ENCODE data around the gene TMEM239.
"Not testable (repeated sequence)": the region's sequence is repeated elsewhere in the genome, so short reads cannot be mapped to it uniquely, and the experiment has no call there.

TMEM239 gene

GRCh38 chr20:2816030-2816582, at the start of gene TMEM239:
TMEM239 (plus strand) TSS chr20:2816364; CDS start chr20:2816555, 191 bp downstream.
- Mint-ChIP-seq H3K27ac (peak within 1 kb of the TSS; percentile 41), H3K4me3 (no peak within 1 kb of the TSS), H3K4me1 (peaks cover 8% of the 10 kb centered on the region), H3K9me3 (peaks cover 9% of the 10 kb centered on the region), H3K36me3 (no peaks in the 10 kb centered on the region), H3K27me3 (peaks cover 20% of the 10 kb centered on the region)

GRCh38 chr20:2767768-2768631, 48.2 kb upstream of the TMEM239 start:
- Mint-ChIP-seq H3K27ac (no peak overlapping the region), H3K27me3 (peaks cover 2% of the 10 kb centered on the region), H3K4me3 (no peak overlapping the region)

DNA sequence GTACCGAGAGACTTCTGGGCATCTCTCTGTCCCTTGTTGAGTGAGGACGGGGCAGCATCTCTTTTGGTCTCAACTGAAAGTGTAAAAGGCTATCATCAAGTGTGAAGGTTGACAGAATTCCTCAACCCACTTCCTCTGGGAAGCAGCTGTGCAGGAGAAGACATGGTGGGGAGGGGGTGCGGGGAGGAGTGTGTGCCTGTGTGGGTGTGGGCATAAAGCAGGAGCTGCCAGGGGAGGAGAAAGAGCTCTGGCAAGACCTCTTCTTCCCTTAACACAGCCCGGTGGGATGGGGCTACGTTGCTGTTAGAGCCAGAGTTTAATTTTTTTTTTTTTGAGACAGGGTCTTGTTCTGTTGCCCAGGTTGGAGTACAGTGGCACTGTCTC, 47.5 kb upstream of the TMEM239 start:
- H3K9me3 Mint-ChIP-seq: no peaks in the 10 kb centered on the region
- H3K4me1 Mint-ChIP-seq: peaks cover 6% of the 10 kb centered on the region
- H3K4me3 Mint-ChIP-seq: no peak overlapping the region
- H3K27me3 Mint-ChIP-seq: peaks cover 2% of the 10 kb centered on the region
- no peaks in the 10 kb centered on the region for H3K36me3 Mint-ChIP-seq
- H3K27ac Mint-ChIP-seq: no peak overlapping the region

More at GRCh38 chr20:2767768-2768631, 48.2 kb upstream of the TMEM239 start:
- no peaks in the 10 kb centered on the region for H3K9me3 Mint-ChIP-seq
- no peaks in the 10 kb centered on the region for H3K36me3 Mint-ChIP-seq
- peaks cover 6% of the 10 kb centered on the region for H3K4me1 Mint-ChIP-seq

DNA sequence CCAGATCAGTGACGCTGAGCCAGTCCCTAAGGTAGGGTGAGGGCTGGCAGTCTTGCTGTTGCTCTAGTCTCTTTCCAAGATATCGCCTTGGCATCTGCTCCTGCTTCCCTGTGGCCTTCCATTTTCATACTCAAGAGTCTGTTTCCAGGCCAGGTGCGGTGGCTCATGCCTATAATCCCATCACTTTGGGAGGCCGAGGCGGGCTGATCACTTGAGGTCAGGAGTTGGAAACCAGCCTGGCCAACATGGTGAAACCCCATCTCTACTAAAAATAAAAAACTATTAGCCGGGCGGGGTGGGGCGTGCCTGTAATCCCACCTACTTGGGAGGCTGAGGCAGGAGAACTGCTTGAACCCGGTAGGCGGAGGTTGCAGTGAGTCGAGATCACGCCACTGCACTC, 46.1 kb upstream of the TMEM239 start:
- not testable (repeated sequence) for H3K36me3 Mint-ChIP-seq, H3K4me3 Mint-ChIP-seq, H3K27ac Mint-ChIP-seq, H3K4me1 Mint-ChIP-seq, H3K9me3 Mint-ChIP-seq, H3K27me3 Mint-ChIP-seq

DNA sequence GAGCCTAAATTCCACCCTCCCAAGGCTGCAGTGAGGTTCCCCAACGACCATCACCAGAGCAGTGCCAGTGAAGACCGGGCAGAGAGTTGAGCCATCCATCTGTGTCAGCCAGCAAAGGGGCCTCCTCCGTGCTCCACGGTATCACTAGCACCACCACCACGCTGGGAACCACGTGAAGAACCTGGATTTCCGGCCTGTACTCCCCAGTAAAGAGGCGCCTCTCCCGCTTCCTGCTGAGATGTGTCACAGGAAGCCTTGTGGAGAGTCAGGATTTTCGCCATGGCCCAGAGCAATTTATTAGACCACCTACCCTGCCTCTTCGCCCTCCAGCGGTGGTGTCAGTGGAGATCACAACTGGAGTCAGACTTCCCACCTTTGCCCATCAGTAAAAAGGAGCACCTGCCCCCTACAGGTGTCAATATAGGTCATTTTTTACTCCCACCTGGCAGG, 44.5 kb upstream of the TMEM239 start:
- Mint-ChIP-seq H3K4me1 (peaks cover 6% of the 10 kb centered on the region), H3K4me3 (no peak overlapping the region), H3K9me3 (no peaks in the 10 kb centered on the region), H3K27ac (no peak overlapping the region), H3K27me3 (peaks cover 2% of the 10 kb centered on the region), H3K36me3 (no peaks in the 10 kb centered on the region)

DNA sequence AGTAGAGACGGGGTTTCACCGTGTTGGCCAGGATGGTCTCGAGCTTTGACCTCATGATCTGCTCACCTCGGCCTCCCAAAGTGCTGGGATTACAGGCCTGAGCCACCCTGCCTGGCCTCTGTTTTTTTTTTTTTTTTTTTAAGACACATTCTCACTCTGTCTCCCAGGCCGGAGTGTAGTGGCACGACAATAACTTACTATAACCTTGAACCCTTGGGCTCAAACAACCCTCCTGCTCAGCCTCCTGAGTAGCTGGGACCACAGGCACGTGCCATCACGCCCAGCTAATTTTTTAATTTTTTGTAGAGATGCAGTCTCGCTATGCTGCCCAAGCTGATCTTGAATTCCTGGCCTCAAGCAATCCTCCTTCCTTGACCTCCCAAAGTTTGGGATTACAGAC, 42.4 kb upstream of the TMEM239 start:
- Mint-ChIP-seq H3K4me3 (no peak overlapping the region), H3K9me3 (no peaks in the 10 kb centered on the region), H3K27ac (no peak overlapping the region), H3K4me1 (peaks cover 6% of the 10 kb centered on the region), H3K36me3 (no peaks in the 10 kb centered on the region), H3K27me3 (no peaks in the 10 kb centered on the region)

- H3K4me3 Mint-ChIP-seq: no peak overlapping the region
- no peaks in the 10 kb centered on the region for H3K27me3 Mint-ChIP-seq
- no peaks in the 10 kb centered on the region for H3K9me3 Mint-ChIP-seq
- H3K36me3 Mint-ChIP-seq: no peaks in the 10 kb centered on the region
- H3K4me1 Mint-ChIP-seq: peaks cover 6% of the 10 kb centered on the region
- H3K27ac Mint-ChIP-seq: no peak overlapping the region
Observed at GRCh38 chr20:2775139-2775538, 41.0 kb upstream of the TMEM239 start.

- Mint-ChIP-seq H3K27ac (no peak overlapping the region), H3K4me1 (no peaks in the 10 kb centered on the region), H3K36me3 (no peaks in the 10 kb centered on the region), H3K9me3 (no peaks in the 10 kb centered on the region), H3K4me3 (no peak overlapping the region), H3K27me3 (peaks cover 3% of the 10 kb centered on the region)
Observed at GRCh38 chr20:2778602-2779321, 37.4 kb upstream of the TMEM239 start.

DNA sequence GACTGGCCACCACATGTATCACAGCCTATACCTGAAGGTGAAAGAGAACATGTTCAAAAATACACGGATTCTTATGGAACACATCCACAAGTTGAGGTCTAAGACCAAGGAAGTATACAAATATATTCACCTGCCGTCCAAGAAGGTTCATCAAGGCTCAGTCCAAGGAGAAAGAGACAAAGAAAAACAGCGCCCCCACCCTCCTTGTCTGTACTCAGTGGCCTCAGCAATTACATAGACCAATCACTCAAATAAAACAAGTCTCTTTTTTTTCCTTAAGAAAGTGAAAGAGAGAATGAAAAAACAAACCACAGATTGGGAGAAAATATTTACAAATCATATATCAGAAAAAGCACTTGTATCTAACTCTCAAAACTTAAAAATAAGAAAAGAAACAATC, 35.2 kb upstream of the TMEM239 start:
- no peak overlapping the region for H3K4me3 Mint-ChIP-seq
- no peaks in the 10 kb centered on the region for H3K9me3 Mint-ChIP-seq
- no peaks in the 10 kb centered on the region for H3K36me3 Mint-ChIP-seq
- H3K27ac Mint-ChIP-seq: no peak overlapping the region
- H3K27me3 Mint-ChIP-seq: peaks cover 3% of the 10 kb centered on the region
- no peaks in the 10 kb centered on the region for H3K4me1 Mint-ChIP-seq

DNA sequence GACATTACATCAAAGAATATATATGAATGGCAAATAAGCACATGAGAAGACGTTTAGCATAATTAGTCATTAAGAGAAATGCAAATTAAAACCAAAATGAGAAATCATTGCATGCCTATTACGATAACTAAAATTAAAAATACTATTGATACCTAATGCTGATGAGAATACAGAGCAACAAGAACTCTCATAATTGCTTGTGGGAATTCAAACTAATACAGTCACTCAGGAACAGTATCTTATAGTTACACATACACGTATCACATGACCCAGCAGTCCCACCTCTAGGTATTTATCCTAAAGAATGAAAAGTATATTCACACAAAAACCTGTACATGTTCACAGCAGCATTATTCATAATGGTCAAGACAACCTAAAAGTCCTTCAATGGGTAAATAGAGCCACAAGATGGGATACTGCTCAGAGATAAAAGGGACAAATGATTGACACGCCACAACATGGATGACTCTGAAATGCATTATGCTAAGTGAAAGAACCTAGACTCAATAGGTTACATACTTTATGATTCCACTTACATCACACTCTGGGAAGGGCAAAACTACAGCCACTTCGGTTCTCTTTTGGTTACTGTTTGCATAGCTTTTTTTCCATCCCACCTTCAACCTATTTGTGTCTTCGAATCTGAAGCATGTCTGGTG, 32.1 kb upstream of the TMEM239 start:
- Mint-ChIP-seq H3K27me3 (peaks cover 3% of the 10 kb centered on the region), H3K27ac (no peak overlapping the region), H3K4me1 (no peaks in the 10 kb centered on the region), H3K4me3 (no peak overlapping the region), H3K9me3 (no peaks in the 10 kb centered on the region), H3K36me3 (peaks cover 2% of the 10 kb centered on the region)

DNA sequence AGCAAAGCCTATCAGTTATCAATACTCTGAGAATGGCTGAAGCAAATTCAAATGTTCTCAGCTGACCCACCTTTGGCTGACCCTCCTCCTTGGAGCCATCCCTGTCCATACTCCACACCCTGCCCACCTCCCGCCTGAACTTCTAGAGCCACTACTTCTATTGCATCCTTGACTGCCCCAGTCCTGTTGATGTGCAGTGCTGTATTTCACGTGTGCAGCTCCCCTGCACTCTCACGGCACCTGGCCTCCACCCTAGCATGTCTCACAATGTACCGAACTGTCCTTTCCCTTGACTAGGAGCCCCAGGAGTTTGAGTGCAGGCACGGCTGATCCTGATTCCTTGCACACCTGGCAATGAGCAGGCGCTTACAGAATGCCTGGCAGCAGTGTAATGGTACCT, 22.7 kb upstream of the TMEM239 start:
- peaks cover 12% of the 10 kb centered on the region for H3K27me3 Mint-ChIP-seq
- peak overlapping the region; percentile 1 for H3K27ac Mint-ChIP-seq
- H3K4me1 Mint-ChIP-seq: no peaks in the 10 kb centered on the region
- H3K9me3 Mint-ChIP-seq: no peaks in the 10 kb centered on the region
- H3K4me3 Mint-ChIP-seq: no peak overlapping the region
- no peaks in the 10 kb centered on the region for H3K36me3 Mint-ChIP-seq

GRCh38 chr20:2794202-2794748, 21.9 kb upstream of the TMEM239 start:
- Mint-ChIP-seq H3K27ac (peak overlapping the region; percentile 35), H3K27me3 (peaks cover 19% of the 10 kb centered on the region), H3K4me1 (peaks cover 5% of the 10 kb centered on the region), H3K36me3 (peaks cover 2% of the 10 kb centered on the region), H3K9me3 (no peaks in the 10 kb centered on the region), H3K4me3 (no peak overlapping the region)

GRCh38 chr20:2794866-2795447, 21.2 kb upstream of the TMEM239 start:
- Mint-ChIP-seq H3K4me3 (no peak overlapping the region), H3K36me3 (peaks cover 2% of the 10 kb centered on the region), H3K9me3 (no peaks in the 10 kb centered on the region), H3K27ac (no peak overlapping the region), H3K4me1 (peaks cover 12% of the 10 kb centered on the region), H3K27me3 (peaks cover 26% of the 10 kb centered on the region)

DNA sequence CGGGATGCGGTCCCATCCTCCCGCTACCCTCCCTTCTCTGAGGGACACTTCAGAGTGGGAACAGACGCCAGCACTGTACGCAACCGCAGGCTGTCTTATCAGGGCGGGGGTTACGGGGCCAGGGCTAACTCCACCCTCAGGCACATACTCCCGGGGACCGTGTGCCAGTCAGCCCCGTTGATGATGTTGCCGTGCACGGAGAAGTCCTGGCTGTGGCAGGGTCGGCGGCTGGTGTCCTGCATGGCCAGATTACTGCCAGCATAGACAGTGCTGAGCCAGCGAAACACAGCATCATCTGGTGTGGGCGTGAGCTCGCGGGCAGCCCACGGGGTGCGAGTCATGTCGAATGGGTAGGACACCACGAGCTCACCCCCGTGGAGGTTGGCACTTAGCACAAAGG, 20.7 kb upstream of the TMEM239 start:
- H3K9me3 Mint-ChIP-seq: no peaks in the 10 kb centered on the region
- H3K4me3 Mint-ChIP-seq: no peak overlapping the region
- H3K27ac Mint-ChIP-seq: no peak overlapping the region
- peaks cover 28% of the 10 kb centered on the region for H3K27me3 Mint-ChIP-seq
- H3K36me3 Mint-ChIP-seq: peaks cover 2% of the 10 kb centered on the region
- H3K4me1 Mint-ChIP-seq: peaks cover 14% of the 10 kb centered on the region

DNA sequence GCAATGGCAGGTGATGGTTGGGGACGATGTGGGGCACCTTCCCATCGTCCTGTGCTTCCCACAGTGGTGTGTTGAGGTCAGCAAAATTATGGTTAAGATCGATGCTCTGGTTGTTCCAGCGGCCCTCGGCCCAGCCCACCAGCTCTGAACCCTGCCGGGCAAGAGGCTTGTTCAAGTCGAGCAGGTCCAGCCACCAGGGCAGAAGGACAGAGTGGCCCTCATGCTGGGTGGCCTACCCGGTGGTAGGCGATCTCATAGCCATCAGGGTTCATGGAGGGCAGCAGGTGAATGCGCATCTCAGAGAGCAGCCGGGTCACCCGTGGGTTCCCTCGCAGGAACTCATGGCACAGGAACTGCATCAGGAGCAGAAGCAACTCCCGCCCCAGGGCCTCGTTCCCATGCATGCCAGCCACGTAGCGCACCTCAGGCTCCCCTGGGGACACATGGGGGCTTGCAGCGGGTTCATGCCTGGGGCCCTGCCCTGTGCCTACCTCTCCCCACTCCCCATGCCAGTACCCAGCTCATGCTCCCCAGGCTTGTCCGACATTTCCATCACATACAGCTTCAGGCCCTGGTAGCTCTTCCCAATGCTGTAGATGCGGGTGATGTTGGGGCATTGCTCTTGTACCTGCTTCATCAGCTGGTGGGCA, 20.0 kb upstream of the TMEM239 start:
- Mint-ChIP-seq H3K4me3 (no peak overlapping the region), H3K27me3 (peaks cover 33% of the 10 kb centered on the region), H3K4me1 (peaks cover 20% of the 10 kb centered on the region), H3K9me3 (no peaks in the 10 kb centered on the region), H3K27ac (no peak overlapping the region), H3K36me3 (peaks cover 2% of the 10 kb centered on the region)

Data from activated naive CD4-positive, alpha-beta T cell treated with anti-CD3 and anti-CD28 coated beads, Interleukin-2, amount 50 U/mL, for 24 hours (primary cell).